GM10248 (cell line): ENCODE data around the gene GPRIN1.
A peak's percentile ranks its signal among the peaks of the same experiment; 100 is the strongest.

Source experiments
- CTCF ChIA-PET: fragments of 300-600 bp; sonication (Branson Sonifier 250); formaldehyde crosslinking; extraction: SDS; loops from one replicate; lab custom pipeline; 2021; ENCODE audit warnings: antibody characterized with exemption; lab: Yijun Ruan, JAX
- POLR2A ChIA-PET: fragments of 350-650 bp; sonication (Branson Sonifier 250); formaldehyde crosslinking; extraction: SDS; loops from one replicate; lab custom pipeline; 2020; ENCODE audit warnings: antibody characterized with exemption; lab: Yijun Ruan, JAX
- DNase-seq: peaks from one replicate; pipeline ENCODE4 v3.0.0; 2012; ENCODE audit errors: extremely low spot score
- TF ChIP-seq, protein P1 (sequence below): IDR thresholded peaks from 2 replicates; pipeline ENCODE4 v1.5.1; 2012; ENCODE audit warnings: mild to moderate bottlenecking, low read depth; ENCODE audit errors: extremely low read depth, missing control alignments, control extremely low read depth

GPRIN1 gene

DNA sequence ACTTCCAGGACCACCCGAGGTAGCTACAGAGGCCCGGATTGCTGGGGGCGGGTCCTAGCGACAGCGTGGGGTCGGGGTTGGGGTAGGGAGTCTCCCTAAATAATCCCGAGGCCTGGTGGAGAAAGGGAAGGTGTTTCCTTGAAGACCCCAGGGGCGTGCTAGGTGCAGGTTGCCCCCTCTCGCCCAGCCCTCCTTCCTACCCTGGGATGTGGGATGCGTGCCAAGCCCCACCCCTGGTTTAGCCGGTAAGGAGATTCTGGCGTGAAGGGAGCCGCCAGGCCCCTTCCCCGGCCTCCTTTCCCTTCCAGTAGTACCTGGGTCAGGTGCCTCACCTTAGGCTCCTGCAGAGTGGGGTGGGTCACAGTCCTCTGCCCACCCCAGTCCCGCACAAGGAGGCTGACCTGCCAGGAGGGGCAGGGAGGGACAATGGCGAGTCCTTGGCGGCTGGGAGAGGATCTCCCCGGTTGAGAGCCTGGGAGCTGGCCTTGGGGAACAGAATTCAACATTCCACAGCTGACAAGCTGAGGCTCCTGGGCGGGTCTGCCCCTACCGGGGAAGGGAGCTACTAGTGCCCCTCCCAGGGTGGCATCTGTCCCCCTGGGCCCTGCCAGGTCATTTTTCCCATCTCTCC is 38.0 kb upstream of the GPRIN1 start:
- CTCF ChIA-PET, result interaction anchor here (1.9 to 10.1 kb wide), 3 partner anchors 11 to 232 kb away, joined by 8 to 140 read pairs (median 8); partner anchors contain the start of gene CLTB
- TF ChIP-seq, protein P1, sequence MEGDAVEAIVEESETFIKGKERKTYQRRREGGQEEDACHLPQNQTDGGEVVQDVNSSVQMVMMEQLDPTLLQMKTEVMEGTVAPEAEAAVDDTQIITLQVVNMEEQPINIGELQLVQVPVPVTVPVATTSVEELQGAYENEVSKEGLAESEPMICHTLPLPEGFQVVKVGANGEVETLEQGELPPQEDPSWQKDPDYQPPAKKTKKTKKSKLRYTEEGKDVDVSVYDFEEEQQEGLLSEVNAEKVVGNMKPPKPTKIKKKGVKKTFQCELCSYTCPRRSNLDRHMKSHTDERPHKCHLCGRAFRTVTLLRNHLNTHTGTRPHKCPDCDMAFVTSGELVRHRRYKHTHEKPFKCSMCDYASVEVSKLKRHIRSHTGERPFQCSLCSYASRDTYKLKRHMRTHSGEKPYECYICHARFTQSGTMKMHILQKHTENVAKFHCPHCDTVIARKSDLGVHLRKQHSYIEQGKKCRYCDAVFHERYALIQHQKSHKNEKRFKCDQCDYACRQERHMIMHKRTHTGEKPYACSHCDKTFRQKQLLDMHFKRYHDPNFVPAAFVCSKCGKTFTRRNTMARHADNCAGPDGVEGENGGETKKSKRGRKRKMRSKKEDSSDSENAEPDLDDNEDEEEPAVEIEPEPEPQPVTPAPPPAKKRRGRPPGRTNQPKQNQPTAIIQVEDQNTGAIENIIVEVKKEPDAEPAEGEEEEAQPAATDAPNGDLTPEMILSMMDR, result no peak
- POLR2A ChIA-PET, result no interaction called here
- DNase-seq, result no peak

DNA sequence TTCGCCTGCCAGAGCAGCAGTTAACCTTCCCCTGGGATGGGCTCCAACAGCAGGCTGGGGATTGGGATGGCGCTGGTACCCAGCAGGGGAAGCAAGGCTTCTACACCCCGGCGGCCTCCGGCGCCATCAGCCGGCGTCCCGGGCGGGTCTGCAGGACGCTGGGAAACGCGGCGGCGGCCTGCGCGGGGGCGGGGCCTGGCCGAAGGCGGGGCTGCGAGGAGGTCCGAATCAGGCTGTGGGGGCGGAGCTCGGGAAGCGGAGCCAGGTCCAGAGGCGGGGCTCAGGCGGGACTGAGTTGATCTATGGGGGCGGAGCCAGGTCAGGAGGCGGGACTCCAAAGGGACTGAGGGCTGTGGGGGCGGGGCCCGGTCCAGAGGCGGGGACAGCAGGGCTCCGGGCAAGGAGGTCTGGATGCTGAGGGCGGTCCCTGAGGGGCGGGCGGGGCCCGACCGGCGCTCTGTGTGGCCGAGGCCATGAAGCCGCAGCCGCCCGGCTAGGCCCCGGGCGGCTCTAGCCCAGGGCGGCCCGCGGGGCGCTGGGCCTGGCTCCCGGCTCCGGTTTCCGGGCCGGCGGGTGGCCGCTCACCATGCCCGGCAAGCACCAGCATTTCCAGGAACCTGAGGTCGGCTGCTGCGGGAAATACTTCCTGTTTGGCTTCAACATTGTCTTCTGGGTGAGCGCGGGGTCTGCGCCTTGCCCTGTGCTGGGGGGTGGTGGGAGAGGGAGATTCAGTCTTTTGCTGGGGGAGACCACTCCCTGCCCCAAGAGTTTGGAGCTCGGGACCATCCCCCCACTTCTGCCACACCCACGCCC is 37.3 kb upstream of the GPRIN1 start, which contains the start of gene TSPAN17:
TSPAN17 (plus strand) TSS at position 455 of the 813 bp plus-strand sequence; CDS start at position 587, 132 bp downstream.
- ChIA-PET POLR2A (interaction anchor here (1.0 kb wide), 1 partner anchor 110 kb away, joined by 4 read pairs; the partner anchor contains the start of gene RNF44), CTCF (interaction anchor here (0.7 to 10.1 kb wide), 7 partner anchors 12 to 425 kb away, joined by 3 to 140 read pairs (median 5); partner anchors contain the start of genes CLTB, EIF4E1B and SNCB)
- TF ChIP-seq, protein P1, result peak; percentile 50
- DNase-seq, result peak; percentile 100

DNA sequence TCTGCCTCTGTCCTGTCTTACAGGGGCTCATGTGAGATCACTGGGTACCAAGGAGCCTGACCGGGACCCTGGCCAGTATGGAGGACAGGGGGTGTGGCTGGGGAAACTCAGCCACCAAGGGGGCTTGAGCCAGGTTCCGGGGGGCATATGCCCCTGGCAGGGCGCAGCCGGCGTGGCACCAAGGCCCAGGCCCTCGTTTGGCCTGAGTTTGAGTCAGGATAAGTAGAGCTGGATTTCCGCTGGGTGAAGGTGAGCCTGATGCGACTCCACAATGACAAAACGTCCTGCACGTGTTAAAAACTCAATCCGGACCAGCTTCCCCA is 36.7 kb upstream of the GPRIN1 start:
- TF ChIP-seq, protein P1, result no peak
- CTCF ChIA-PET, result interaction anchor here (0.8 to 10.1 kb wide), 6 partner anchors 12 to 425 kb away, joined by 3 to 140 read pairs (median 6); partner anchors contain the start of genes CLTB, EIF4E1B and SNCB
- POLR2A ChIA-PET, result interaction anchor here (1.0 kb wide), 1 partner anchor 109 kb away, joined by 4 read pairs; the partner anchor contains the start of gene RNF44
- DNase-seq, result no peak

DNA sequence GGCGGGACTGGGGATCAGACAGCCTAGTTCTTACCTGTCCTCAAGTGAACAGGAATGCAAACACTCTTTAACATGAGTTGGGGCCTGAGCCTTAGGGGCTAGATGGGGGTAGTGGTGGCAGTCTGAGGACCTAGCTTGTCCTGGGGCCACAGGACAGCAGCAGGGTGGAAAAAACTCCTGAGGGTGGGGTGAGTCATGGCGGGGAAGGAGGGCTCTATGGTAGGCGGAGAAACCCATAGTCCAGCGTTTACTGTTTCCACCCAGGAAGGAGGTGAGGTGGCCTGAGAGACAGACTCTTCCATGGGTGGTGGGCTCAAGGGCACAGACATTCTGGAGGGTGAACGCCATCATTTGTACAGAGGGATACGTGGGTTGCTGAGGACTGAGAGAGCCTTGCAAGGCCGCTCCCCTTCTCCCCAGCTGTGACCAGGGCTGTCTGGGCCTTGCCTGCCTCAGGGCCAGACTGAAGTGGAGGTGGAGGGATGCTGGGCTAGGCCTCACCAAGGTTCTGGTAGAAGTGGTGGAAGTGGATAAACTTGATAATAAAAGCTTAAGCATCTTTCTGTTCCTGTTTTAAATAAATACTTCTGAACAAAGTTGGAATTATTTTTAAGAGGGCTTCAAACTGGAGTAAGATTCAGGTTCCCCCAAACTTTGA is 36.2 kb upstream of the GPRIN1 start:
- TF ChIP-seq, protein P1, result no peak
- DNase-seq, result no peak
- POLR2A ChIA-PET, result no interaction called here
- CTCF ChIA-PET, result interaction anchor here (0.8 to 10.1 kb wide), 7 partner anchors 13 to 426 kb away, joined by 3 to 140 read pairs (median 5); partner anchors contain the start of genes CLTB, EIF4E1B and SNCB

DNA sequence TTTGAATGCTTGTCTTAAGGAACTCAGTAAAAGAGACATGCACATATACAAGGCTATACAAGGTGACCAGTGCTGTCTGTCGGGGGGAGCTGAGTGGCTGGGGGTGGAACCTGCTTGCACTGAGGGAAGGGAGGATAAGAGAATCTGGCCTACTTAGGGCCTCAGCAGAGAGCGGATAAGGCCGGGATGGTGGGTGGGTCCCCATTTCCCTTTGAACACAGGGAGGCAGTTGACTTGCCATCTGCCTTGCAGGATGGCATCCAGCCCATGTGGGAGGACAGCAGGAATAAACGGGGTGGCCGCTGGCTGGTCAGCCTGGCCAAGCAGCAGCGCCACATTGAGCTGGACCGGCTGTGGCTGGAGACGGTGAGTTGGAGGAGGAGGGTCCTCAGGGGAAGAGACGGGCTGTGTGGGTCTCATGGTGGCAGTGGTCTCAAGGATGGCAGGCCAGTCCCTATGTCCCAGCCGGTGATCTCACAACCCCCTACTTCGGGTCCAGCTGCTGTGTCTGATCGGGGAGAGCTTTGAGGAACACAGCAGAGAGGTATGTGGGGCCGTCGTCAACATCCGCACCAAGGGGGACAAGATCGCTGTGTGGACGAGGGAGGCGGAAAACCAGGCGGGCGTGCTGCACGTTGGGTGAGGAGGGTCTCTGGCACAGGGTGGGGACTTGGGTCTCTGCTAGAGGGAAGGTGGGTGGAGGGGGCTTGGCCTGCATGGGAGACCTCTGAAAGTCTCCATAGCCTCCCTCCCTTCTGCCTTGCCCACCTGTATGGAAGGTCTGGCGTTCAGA is 35.1 kb upstream of the GPRIN1 start:
- TF ChIP-seq, protein P1, result no peak
- DNase-seq, result no peak
- ChIA-PET CTCF (interaction anchor here (1.0 to 10.1 kb wide), 3 partner anchors 14 to 70 kb away, joined by 3 to 140 read pairs (median 3); partner anchors contain the start of genes EIF4E1B and SNCB), POLR2A (no interaction called here)
